Stimulated activated effector memory CD8-positive, alpha-beta T cell treated with anti-CD3 and anti-CD28 coated beads, Interleukin-12 subunit alpha, Interleukin-12 subunit beta, amount 100 ng/mL, for 72 hours (primary cell): Measurements from ENCODE around the gene CREB1.

ENCODE experiments used
- ATAC-seq: fragments of 150-1000 bp; cut with Tn5 transposase; 2 replicates; pipeline ENCODE4 v1.10.0; 2021
- DNase-seq, 2 donors: peaks; one replicate each; pipeline ENCODE4 v3.0.0; 2021 to 2022; ENCODE audit warnings: low spot score in 2 of 2
- H3K27ac Mint-ChIP-seq: one replicate; pipeline ENCODE4 v1.8.0; 2022; ENCODE audit warnings: mild to moderate bottlenecking, mixed read lengths
- H3K36me3 Mint-ChIP-seq: one replicate; pipeline ENCODE4 v1.8.0; 2022; ENCODE audit warnings: mild to moderate bottlenecking, mixed read lengths
- H3K4me1 Mint-ChIP-seq: one replicate; pipeline ENCODE4 v1.8.0; 2022; ENCODE audit warnings: mixed read lengths
- H3K4me3 Mint-ChIP-seq: one replicate; pipeline ENCODE4 v1.8.0; 2022; ENCODE audit warnings: mild to moderate bottlenecking, mixed read lengths
- H3K9me3 Mint-ChIP-seq: one replicate; pipeline ENCODE4 v1.8.0; 2022; ENCODE audit warnings: mixed read lengths

The CREB1 gene

GRCh38 chr2:207515671-207516070 lies 14.1 kb upstream of the CREB1 start:
- no peak overlapping the region for H3K27ac Mint-ChIP-seq
- ATAC-seq (peak; percentile 81), DNase-seq (no peak)
- no peak overlapping the region for H3K4me3 Mint-ChIP-seq
- H3K4me1 Mint-ChIP-seq: peaks cover 14% of the 10 kb centered on the region
- H3K9me3 Mint-ChIP-seq: no peaks in the 10 kb centered on the region
- peaks cover 8% of the 10 kb centered on the region for H3K36me3 Mint-ChIP-seq

GRCh38 chr2:207516206-207516605 lies 13.6 kb upstream of the CREB1 start:
- H3K4me3 Mint-ChIP-seq: no peak overlapping the region
- H3K27ac Mint-ChIP-seq: no peak overlapping the region
- peaks cover 19% of the 10 kb centered on the region for H3K4me1 Mint-ChIP-seq
- DNase-seq (no peak), ATAC-seq (no peak)
- H3K36me3 Mint-ChIP-seq: peaks cover 8% of the 10 kb centered on the region
- no peaks in the 10 kb centered on the region for H3K9me3 Mint-ChIP-seq

GRCh38 chr2:207523005-207523404 lies 6.8 kb upstream of the CREB1 start:
- DNase-seq (no peak), ATAC-seq (no peak)
- H3K4me1 Mint-ChIP-seq: peaks cover 34% of the 10 kb centered on the region
- no peak overlapping the region for H3K27ac Mint-ChIP-seq
- H3K9me3 Mint-ChIP-seq: no peaks in the 10 kb centered on the region
- H3K36me3 Mint-ChIP-seq: peaks cover 2% of the 10 kb centered on the region
- H3K4me3 Mint-ChIP-seq: no peak overlapping the region

- Mint-ChIP-seq H3K9me3 (no peaks in the 10 kb centered on the region), H3K4me1 (peaks cover 46% of the 10 kb centered on the region), H3K36me3 (peaks cover 25% of the 10 kb centered on the region), H3K4me3 (peak overlapping the region; percentile 10), H3K27ac (peak overlapping the region; percentile 37)
- ATAC-seq: no peak
- DNase-seq: no peak
These were observed 4.5 kb upstream of the CREB1 start for GRCh38 chr2:207525296-207525695.

- Mint-ChIP-seq H3K4me1 (peaks cover 45% of the 10 kb centered on the region), H3K36me3 (peaks cover 61% of the 10 kb centered on the region), H3K9me3 (no peaks in the 10 kb centered on the region), H3K27ac (peak overlapping the region; percentile 100), H3K4me3 (peak overlapping the region; percentile 94)
- DNase-seq: no peak
- ATAC-seq: peak; percentile 31
These were observed 807 bp upstream of the CREB1 start for GRCh38 chr2:207528980-207529329.

- H3K4me1 Mint-ChIP-seq: peaks cover 49% of the 10 kb centered on the region
- peak overlapping the region; percentile 94 for H3K4me3 Mint-ChIP-seq
- ATAC-seq (peak; percentile 9), DNase-seq (peak; percentile 26 to 80)
- H3K36me3 Mint-ChIP-seq: peaks cover 75% of the 10 kb centered on the region
- H3K27ac Mint-ChIP-seq: peak overlapping the region; percentile 100
- no peaks in the 10 kb centered on the region for H3K9me3 Mint-ChIP-seq
These were observed 634 bp downstream of the CREB1 start for GRCh38 chr2:207530160-207531031.

- peak in 1 of 2 donors; percentile 70 for DNase-seq
- Mint-ChIP-seq H3K36me3 (peaks cover 82% of the 10 kb centered on the region), H3K4me1 (peaks cover 42% of the 10 kb centered on the region), H3K27ac (peak overlapping the region; percentile 100), H3K4me3 (peak overlapping the region; percentile 94), H3K9me3 (no peaks in the 10 kb centered on the region)
- no peak for ATAC-seq
These were observed 1.5 kb downstream of the CREB1 start for GRCh38 chr2:207531032-207531952.

GRCh38 chr2:207532676-207533075 lies 2.9 kb downstream of the CREB1 start:
- ATAC-seq (no peak), DNase-seq (no peak)
- peak overlapping the region; percentile 100 for H3K27ac Mint-ChIP-seq
- H3K4me1 Mint-ChIP-seq: peaks cover 40% of the 10 kb centered on the region
- H3K36me3 Mint-ChIP-seq: peaks cover 87% of the 10 kb centered on the region
- peak overlapping the region; percentile 94 for H3K4me3 Mint-ChIP-seq
- no peaks in the 10 kb centered on the region for H3K9me3 Mint-ChIP-seq

- Mint-ChIP-seq H3K9me3 (no peaks in the 10 kb centered on the region), H3K27ac (peak overlapping the region; percentile 68), H3K36me3 (peaks cover 86% of the 10 kb centered on the region), H3K4me3 (peak overlapping the region; percentile 94), H3K4me1 (peaks cover 38% of the 10 kb centered on the region)
- no peak for DNase-seq
- ATAC-seq: no peak
These were observed 3.8 kb downstream of the CREB1 start for GRCh38 chr2:207533461-207534008.

GRCh38 chr2:207534417-207534816 lies 4.7 kb downstream of the CREB1 start:
- ATAC-seq: no peak

GRCh38 chr2:207539470-207539869 lies 9.7 kb downstream of the CREB1 start:
- Mint-ChIP-seq H3K4me1 (peaks cover 54% of the 10 kb centered on the region), H3K27ac (no peak overlapping the region), H3K9me3 (no peaks in the 10 kb centered on the region), H3K4me3 (no peak overlapping the region), H3K36me3 (peaks cover 57% of the 10 kb centered on the region)
- ATAC-seq (no peak), DNase-seq (no peak)

More at GRCh38 chr2:207534417-207534816, 4.7 kb downstream of the CREB1 start:
- H3K4me1 Mint-ChIP-seq: peaks cover 36% of the 10 kb centered on the region
- no peaks in the 10 kb centered on the region for H3K9me3 Mint-ChIP-seq
- peak overlapping the region; percentile 15 for H3K27ac Mint-ChIP-seq
- H3K4me3 Mint-ChIP-seq: peak overlapping the region; percentile 94
- DNase-seq: no peak
- H3K36me3 Mint-ChIP-seq: peaks cover 86% of the 10 kb centered on the region

- Mint-ChIP-seq H3K36me3 (peaks cover 53% of the 10 kb centered on the region), H3K4me1 (peaks cover 51% of the 10 kb centered on the region), H3K4me3 (no peak overlapping the region), H3K27ac (no peak overlapping the region), H3K9me3 (no peaks in the 10 kb centered on the region)
- ATAC-seq (no peak), DNase-seq (no peak)
These were observed 10.7 kb downstream of the CREB1 start for GRCh38 chr2:207540431-207540830.

GRCh38 chr2:207541933-207542332 lies 12.2 kb downstream of the CREB1 start:
- Mint-ChIP-seq H3K4me1 (peaks cover 57% of the 10 kb centered on the region), H3K27ac (no peak overlapping the region), H3K4me3 (no peak overlapping the region), H3K36me3 (peaks cover 54% of the 10 kb centered on the region), H3K9me3 (no peaks in the 10 kb centered on the region)
- ATAC-seq (no peak), DNase-seq (no peak)

- H3K27ac Mint-ChIP-seq: no peak overlapping the region
- H3K4me1 Mint-ChIP-seq: peaks cover 52% of the 10 kb centered on the region
- ATAC-seq (no peak), DNase-seq (no peak)
- no peaks in the 10 kb centered on the region for H3K9me3 Mint-ChIP-seq
- H3K36me3 Mint-ChIP-seq: peaks cover 56% of the 10 kb centered on the region
- H3K4me3 Mint-ChIP-seq: no peak overlapping the region
These were observed 13.5 kb downstream of the CREB1 start for GRCh38 chr2:207543272-207543671.

GRCh38 chr2:207546822-207547221 lies 17.1 kb downstream of the CREB1 start:
- H3K9me3 Mint-ChIP-seq: no peaks in the 10 kb centered on the region
- ATAC-seq (no peak), DNase-seq (no peak)
- no peak overlapping the region for H3K4me3 Mint-ChIP-seq
- no peak overlapping the region for H3K27ac Mint-ChIP-seq
- peaks cover 58% of the 10 kb centered on the region for H3K4me1 Mint-ChIP-seq
- H3K36me3 Mint-ChIP-seq: peaks cover 44% of the 10 kb centered on the region
